Suprapubic skin (tissue), 4 donors: ENCODE measurements around the gene SYNE2.

Experiments
- CTCF ChIP-seq, 2 donors: fragments of 200-600 bp in 1 of 2; fragments of 450-650 bp in 1 of 2; sonication (generic) in 1 of 2; IDR thresholded peaks; one replicate each; pipeline ENCODE4 v1.5.1; 2016 to 2019; ENCODE audit warnings: antibody characterized with exemption in 2 of 2, mild to moderate bottlenecking in 1 of 2, moderate library complexity in 1 of 2
- EP300 ChIP-seq: sonication (generic); formaldehyde crosslinking; IDR thresholded peaks from one replicate; pipeline ENCODE4 v1.6.1; 2017; ENCODE audit warnings: antibody characterized with exemption
- POLR2A ChIP-seq, 2 donors: fragments of 450-650 bp; IDR thresholded peaks; one replicate each; pipeline ENCODE4 v1.6.1; 2017; ENCODE audit warnings: antibody characterized with exemption in 2 of 2, mild to moderate bottlenecking in 2 of 2, moderate library complexity in 2 of 2
- POLR2AphosphoS5 ChIP-seq, 3 donors: sonication (generic); formaldehyde crosslinking; IDR thresholded peaks; one replicate each; pipeline ENCODE4 v1.6.1; 2017; ENCODE audit warnings: antibody characterized with exemption in 3 of 3

GRCh38 chr14:64092940-64093339 lies 240.1 kb downstream of the SYNE2 start:
- TF ChIP-seq POLR2A (IDR thresholded peaks at IDR 0.05): no peak
- no peak for TF ChIP-seq CTCF (IDR thresholded peaks at IDR 0.05)
- no peak for TF ChIP-seq POLR2AphosphoS5 (IDR thresholded peaks at IDR 0.05)
- no peak for TF ChIP-seq EP300
